SHP77 treated with DMSO at 0.1 percent for 48 hours (cell line): Measurements from ENCODE around the gene LINGO3.
A peak's percentile ranks its signal among the peaks of the same experiment; 100 is the strongest.

Experiments used
- DNase-seq: peaks from one replicate; lab custom pipeline; 2025; lab: John Stamatoyannopoulos, UW

Gene LINGO3

DNA sequence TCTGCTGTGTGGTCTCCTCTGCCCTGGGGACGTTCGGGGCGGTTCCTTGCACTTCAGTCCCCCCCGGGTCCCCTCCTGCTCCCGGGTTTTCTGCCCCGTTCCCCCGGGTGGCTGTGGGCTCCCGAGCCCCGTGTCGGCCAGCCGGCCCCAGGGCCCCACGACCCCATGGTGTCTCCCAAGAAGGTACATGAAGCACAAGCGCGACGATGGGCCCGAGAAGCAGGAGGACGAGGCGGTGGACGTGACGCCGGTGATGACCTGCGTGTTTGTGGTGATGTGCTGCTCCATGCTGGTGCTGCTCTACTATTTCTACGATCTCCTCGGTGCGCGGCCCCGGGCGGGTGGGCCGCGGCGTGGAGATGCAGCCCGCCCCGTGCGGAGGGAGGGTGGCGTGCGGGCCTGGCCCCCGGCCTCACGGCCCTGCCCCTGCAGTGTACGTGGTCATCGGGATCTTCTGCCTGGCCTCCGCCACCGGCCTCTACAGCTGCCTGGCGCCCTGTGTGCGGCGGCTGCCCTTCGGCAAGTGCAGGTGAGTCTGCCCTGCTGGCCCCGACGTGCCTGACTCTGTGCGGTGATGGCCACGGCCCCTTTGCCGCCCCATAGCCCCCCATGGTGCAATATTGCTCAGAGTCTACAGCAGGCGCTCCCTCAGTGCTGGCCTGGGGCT, 31.8 kb upstream of the LINGO3 start:
- DNase-seq = no peak

DNA sequence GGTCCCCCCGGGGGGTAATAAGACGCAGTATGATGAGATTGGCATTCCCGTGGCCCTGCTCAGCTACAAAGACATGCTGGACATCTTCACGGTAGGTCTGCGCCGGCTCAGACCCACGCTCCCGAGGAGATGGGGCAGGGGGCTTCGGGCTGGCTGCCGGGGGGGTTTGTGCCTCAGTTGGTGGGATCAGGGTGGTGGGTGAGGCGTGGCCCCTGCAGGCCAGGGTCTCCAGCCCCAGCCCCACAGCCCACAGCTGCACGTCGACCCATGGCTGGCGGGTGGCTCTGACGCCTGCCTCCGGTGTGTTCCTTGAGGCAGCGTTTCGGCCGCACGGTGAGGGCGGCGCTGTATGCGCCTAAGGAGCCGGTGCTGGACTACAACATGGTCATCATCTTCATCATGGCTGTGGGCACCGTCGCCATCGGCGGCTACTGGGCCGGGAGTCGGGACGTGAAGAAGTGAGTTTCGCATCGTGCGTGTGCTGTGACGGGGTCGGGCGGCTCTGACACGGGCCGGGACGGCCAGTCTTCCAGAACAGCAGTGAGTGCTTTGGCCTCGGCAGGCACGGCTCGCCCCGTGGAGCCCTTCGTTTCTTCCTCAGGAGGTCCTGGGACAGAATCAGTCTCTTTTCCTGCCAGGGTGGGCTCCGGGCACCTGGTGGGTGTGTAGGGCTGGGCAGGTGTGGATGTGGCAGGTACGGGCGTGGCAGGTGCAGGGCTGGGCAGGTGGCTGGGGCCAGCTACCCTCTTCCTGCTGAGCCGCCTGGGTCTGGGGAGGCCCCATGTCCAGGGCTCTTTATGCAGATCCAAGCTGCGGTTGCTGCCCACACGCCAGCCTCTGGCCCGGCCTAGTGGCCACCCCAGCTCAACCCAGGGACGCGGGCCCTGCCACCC, 31.0 kb upstream of the LINGO3 start:
- no peak for DNase-seq

DNA sequence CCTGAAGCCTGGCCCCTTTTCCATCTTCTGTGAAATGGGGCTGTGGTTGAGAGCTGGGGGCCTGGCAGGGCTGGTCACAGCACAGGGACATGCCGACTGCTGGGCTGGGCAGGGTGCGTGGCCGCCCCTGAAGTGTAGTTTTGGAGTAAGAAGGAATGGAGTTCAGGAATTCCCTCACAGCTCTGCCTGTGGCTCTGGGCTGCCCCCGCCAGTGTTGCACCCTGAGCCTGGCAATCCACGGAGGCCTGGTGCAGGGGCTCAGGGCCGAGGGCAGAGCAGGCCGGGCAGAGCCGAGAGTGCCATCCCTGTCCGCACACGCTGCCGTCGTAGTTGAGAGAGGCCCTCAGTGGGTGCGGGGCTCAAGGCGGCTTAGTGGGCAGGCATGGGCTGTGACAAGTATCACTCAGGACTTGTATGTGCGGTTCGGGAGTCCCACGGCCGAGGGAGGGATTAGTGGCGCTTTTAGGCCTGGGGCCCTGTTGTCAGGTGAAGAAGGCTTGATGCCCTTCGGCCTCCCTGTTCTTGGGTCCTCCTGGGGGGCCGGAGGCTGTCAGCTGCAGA, 30.2 kb upstream of the LINGO3 start:
- no peak for DNase-seq

DNA sequence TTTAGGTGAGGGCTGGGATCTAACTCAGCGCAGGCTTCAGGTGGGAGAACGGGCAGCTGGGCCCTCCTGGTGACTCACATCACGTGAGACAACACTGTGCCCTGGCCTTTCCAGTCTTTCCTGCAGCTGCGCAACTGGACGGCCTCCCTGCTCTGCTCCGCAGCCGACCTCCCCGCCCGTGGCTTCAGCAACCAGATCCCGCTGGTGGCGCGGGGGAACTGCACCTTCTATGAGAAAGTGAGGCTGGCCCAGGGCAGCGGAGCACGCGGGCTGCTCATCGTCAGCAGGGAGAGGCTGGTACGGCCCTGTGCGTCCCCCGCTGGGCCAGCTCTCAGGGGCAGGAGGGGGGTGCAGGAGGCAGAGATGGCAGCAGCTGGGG, 29.4 kb upstream of the LINGO3 start:
- peak; percentile 53 for DNase-seq

DNA sequence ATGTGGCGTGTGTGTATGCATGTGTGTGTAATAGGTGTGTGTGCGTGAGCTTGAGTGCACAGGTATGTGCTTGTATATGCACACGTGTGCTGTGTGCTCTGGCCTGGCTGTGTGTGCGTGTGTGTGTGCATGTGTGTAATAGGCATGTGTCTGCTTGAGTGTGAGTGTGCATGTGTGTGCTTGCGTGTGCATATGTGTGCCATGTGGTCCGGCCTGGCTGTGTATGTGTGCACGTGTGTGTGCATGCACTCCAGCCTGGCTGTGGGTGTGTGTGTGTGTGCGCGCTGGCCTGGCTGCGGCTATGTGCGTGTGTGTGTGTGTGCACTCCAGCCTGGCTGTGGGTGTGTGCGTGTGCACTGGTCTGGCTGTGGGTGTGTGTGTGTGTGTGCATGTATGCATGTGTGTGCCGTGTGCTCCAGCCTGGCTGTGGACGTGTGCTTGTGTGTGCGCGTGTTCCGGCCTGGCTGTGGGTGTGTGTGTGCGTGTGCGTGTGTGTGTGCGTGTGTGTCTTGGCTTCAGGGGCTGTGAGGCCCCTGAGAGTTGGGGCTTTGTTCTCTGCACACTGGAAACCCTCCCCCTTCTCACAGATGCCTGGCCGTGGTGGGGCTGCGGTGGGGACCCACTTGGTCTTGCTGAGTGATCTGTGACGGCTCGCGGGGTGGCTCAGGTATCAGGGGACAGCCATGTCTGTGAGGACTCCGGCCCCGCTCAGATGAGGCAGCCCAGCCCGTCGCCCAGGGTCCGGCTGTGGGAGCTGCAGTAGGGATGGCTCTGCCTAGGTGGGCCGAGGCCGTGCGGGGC, 28.8 kb upstream of the LINGO3 start:
- DNase-seq = no peak

DNA sequence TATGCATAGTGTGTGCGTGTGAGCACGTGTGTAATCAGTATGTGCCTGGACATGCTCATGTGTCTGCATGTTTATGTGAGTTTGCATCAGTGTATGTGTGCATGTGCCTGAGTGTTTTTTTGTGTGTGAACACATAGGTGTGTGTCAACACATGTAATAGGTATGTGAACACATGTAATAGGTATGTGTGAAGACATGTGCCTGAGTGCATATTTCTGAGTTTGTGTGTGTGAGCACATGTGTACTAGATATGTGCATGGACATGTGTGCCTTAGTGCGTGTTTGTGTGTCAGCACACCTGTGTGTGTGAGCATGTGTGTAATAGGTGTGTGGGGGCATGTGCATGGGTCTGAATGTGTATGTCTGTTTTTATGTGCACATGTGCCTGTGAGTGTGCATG, 27.9 kb upstream of the LINGO3 start:
- DNase-seq = no peak

DNA sequence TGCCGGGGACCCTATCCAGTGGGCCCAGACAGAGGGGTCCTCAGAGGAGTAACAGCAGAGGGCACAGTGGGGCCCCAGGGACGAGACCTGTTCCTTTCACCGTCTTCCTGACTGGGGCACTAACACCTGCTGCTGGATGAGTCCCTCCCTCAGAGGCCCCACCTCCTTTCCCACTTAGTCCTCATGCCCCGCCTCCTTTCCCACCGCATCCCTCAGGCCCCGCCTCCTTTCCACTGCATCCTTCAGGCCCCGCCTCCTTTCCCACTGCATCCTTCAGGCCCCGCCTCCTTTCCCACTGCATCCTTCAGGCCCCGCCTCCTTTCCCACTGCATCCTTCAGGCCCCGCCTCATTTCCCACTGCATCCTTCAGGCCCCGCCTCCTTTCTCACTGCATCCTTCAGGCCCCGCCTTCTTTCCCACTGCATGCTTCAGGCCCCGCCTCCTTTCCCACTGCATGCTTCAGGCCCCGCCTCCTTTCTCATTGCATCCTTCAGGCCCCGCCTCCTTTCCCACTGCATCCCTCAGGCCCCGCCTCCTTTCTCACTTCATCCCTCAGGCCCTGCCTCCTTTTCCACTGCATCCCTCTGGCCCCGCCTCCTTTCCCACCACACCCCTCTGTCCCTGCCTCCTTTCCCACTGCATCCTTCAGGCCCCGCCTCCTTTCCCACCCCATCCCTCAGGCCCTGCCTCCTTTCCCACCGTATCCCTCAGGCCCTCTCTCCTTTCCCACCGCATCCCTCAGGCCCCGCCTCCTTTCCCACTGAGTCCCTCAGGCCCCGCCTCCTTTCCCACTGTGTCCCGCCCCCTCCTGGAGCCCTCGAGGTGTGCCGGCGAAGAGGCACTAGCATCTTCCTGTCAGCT, 27.3 kb upstream of the LINGO3 start:
- no peak for DNase-seq

DNA sequence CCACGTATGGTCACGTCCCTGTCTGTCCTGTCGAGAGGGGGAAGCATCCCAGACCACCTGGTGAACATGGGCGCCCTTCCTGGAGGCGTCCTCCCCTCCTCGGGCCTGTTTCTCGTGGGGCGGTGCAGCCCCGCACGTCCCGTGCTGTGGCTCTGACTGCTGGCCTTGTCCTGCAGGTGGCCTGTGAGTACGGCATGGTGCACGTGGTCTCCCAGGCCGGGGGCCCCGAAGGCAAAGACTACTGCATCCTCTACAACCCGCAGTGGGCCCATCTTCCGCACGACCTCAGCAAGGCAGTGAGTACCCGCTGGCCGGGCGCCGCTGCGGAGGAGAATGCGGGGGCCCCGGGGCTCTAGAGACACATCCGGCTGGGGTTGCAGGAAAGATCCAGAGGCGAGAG, 26.5 kb upstream of the LINGO3 start:
- DNase-seq = no peak

DNA sequence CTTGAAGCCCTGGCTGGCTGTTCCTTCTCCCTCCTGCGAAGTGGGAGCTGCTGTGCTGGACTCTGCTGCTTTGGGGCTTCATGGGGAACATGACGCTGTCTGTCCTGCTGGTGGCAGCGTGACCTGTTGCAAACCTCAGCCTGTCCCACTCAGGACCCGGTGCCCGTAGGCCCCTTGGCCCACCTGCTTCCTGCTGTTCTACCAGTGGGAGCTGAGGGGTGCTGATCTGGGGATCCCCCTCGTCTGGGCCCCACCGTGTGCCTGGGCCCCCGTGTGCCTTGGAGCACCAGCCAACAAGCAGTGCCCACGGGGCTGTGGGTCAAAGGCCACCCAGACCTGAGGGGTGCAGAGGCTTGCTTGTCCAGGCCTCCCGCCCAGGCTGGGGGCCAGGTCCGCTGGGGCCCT, 25.9 kb upstream of the LINGO3 start:
- DNase-seq = no peak

DNA sequence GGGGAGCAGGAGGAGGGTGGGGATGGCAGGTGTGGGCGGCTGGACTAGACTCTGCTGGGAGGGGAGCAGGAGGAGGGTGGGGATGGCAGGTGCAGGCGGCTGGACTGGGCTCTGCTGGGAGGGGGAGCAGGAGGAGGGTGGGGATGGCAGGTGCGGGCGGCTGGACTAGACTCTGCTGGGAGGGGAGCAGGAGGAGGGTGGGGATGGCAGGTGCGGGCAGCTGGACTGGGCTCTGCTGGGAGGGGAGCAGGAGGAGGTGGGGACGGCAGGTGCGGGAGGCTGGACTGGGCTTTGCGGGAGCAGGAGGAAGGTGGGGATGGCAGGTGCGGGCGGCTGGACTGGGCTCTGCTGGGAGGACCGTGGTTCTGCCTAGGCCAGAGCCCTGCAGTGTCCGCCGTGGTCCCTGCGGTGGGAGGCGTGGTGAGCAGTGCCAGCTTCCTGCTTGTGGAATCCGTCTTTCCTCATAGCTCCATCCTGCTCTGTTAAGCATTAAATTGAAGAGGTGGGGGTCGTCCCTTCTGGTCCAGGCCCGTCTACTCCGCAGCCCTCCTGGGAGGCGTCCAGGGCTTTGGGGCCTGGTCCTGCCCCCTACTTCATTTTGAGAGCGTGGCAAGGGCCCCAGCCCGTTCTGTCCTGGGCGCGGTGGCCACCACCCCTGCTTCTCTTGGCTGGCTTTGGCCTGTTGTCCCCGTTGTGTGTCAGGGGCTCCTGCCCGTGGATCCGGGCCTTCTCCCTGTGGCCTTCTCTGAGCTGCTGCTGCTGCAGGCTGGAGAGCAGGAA, 25.3 kb upstream of the LINGO3 start:
- peak; percentile 63 for DNase-seq

DNA sequence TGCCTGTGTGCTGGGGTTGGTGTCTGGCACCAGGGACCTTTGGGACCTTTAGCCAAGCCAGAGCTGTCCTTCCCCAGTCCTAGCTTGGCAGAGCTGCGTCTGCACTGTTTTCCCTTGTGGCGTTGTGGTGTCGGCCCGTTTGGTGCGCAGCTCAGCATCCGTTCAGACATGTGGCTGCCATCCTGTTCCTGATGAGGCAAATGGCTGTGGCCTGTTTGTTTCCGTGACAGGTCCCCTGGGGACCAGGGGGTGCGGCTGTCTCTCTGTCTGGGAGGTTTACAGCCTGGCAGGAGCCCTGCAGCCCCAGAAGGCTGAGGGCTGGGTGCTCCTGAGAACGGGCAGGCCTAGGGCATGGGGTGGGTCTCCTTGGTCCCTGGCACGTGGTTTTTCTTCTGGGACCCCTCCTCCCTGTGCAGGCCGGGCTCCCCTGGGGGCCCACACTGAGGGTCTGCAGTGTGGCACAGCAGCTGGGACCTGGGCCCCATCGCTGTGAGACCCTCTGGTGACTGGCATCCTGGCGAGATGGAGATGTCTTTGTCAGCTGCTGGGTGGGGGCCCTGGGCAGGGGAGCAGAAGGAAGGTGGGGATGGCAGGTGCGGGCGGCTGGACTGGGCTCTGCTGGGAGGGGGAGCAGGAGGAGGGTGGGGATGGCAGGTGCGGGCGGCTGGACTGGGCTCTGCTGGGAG, 24.5 kb upstream of the LINGO3 start:
- DNase-seq = no peak

DNA sequence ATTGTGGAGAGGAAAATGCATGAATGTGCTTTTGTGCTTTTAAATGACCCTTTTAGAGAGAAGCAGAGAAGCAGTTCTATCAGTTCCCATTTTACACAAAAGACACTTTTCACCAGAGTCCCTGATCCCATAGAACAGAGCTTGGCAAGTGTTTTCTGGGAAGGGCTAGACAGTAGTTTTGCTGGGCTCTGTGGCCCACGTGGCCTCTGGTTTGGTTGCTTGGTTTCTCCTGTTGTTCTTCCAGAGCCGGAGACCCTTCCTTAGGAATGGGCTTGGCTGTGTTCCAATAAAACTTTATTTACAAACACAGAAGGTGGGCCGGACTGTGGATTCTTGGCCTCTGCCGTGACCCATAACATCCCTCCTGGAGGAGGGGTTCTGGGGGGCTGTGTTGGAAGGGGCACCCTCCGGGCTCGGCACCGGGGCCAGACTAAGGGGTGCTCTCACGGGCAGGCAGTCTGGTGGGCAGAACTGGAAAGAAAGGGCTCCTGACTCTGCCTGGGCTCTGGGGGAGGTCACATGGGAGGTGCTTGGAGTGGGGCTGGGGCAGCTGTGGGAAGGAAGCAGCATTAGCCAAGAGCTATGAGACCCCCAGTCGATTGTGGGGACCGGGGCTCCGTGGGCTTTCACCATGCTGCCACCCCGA, 23.8 kb upstream of the LINGO3 start:
- DNase-seq = no peak

DNA sequence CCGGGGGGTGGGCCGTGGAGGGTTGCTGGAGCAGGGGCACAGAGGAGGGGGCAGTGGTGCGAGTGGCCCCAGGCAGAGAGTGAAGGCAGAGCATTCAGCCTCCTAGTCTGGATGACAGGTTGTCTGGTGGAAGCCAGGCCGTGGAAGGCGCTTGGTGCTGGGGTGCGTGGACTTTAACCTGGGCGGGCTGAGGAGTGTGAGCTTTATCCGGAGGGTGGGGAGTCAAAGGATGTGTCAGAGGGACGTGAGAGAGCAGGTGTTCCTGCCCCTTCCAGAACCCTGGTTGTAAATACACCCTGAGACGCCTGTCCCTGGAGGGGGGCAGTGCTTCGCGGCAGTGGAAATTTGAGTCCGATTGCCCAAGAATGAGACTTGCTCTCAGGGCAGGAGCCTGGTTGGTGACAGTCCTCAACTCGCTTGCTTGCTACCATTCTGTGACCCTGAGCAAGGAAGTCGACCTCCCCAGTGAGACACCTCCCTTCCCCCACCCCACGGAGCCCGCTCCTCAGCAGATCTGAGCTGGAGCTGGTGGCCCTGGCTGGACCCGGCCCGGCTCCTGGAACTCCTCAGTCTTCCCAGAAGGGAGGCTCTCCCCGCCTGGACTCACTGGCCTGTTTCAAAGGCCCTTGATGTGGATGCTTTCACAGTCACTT, 22.8 kb upstream of the LINGO3 start:
- no peak for DNase-seq

DNA sequence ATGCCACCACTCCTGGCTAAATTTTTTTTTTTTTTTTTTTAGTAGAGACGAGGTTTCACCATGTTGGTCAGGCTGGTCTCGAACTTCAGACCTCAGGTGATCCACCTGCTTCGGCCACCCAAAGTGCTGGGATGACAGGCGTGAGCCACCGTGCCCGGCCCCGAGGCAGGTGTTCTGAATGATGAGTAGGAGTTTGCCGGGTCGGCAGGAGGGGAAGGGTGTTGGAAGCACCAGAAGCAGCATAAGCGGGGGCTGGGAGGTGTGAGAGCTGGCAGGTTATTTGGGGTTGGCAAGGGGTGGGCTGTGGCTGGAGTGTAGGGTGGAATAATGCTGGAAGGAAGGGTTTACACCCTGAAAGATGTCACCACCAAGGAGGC, 22.3 kb upstream of the LINGO3 start:
- DNase-seq = no peak

DNA sequence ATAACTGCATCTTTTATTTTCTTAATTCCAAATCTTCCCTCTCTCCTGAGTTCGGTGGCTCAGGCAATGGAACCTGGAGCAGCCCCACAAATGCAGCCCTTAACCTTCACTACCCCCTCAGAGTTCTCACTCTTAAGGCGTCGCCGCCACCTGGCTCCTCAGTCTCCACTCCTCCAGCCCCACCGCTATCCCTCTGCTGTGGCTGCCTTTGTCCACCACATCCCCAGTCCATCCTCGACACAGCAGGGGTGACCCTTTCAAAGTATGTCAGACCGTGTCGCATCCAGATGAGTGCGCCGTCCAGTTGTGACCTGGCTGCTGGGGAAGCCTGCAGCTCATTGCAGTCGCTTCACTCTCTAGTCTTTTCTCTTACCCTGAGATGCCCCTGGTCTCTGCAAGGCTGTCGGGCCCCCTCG, 21.6 kb upstream of the LINGO3 start:
- no peak for DNase-seq

DNA sequence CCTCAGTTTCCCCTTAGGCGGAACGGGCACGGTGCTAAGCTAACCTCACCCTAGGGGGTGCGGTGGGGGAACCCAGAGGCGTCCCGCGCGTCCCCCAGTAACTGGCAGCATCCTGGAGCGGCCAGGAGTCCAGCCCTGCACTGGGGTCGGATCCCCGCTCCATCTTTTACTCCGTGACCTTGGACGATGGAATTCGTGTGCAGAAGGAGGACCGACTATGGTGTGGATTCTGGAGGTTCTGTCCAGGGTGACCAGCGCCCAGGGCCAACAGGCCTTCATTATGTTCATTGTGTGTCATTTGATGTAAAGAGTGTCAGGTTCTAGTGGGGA, 21.2 kb upstream of the LINGO3 start:
- DNase-seq = no peak

DNA sequence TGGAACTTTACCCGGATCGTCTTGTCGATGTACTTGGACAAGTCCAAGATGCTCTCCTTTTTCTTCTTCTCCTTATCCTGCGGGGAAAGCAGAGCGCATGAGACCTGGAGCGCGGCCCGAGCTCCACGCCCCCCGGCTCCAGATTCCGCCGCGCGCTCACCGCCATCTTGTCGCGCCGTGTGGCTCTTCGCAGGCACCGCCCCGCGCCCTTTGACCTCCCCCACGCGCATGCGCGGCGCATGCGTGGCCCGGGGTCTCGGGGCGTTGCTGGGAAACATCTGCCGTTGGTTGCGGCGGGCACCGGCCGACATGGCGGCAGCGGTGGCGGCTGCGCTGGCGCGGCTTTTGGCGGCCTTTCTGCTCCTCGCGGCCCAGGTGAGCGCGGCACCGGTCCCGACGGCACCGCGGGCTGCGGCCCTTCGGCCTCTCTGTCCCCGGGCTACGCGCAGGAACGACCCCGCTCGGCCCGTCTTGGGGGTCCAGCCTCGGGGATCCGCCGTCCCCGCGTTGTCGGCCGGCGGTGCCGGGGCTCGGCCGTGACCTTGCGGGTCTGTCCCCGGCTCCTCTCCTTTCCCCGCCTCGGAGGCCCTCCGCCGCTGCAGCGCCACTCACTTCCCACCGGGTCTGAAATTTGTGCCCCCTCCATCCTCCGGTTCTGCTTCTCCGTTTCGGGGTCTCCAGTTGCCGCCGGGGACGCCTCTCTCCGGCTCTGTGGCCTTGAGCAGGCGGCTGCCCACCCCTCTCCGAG, 20.6 kb upstream of the LINGO3 start, which contains the start of the genes LSM7 and SPPL2B:
TSS of gene LSM7 (minus strand) at position 186 of the 748 bp plus-strand sequence. CDS start at position 166, 20 bp downstream.
TSS of gene SPPL2B (plus strand) at position 284 of the 748 bp plus-strand sequence. CDS start at position 310, 26 bp downstream.
- peak; percentile 34 for DNase-seq

DNA sequence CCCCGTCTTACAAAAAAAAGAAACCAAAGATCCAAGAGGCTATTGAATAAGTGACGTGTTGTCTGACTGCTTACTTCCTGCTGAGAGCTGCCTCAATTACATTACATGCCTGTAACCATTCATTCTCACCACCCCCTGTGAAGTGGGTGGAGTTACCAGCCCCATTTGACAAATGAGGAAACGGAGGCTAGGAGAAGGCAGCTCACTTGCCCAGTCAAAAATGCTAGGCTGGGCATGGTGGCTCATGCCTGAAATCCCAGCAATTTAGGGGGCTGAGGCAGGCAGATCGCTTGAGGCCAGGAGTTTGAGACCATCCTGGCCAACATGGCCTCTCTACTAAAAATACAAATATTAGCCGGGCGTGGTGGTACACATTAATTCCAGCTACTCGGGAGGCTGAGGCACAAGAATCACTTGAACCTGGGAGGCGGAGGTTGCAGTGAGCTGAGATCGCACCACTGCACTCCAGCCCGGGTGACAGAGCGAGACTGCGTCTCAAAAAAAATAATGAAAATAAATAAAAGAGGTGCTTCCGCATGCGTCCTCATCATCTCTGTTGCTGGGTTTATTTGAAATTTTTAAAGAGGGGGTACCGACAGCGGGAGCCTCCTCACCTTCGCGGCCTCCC, 19.9 kb upstream of the LINGO3 start:
- no peak for DNase-seq
